ENCODE measurements around the gene R3HCC1L. TPM values are rescaled to one million over a fixed set of nuclear protein-coding genes. Genes with fewer than 3 reads are reported as not detected.

R3HCC1L gene
- total RNA-seq, 1 experiment from 2014 or later, result 15.9 TPM

DNA sequence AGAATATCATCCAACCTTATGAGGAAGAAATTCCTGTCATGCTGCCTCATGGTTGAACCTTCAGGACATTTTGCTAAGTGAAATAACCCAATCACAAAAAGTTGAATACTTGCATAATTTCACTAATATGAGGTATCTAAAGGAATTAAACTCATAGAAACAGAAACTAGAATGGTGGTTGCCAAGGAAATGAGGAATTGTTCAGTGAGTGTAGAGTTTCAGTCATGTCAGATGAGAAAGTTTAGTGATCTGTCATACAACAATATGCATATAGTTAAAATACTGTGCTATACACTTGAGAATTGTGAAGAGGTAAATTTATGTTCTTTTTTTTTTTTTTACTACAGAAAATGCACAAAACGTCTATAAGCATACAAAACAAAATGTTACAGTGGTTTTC is 60.7 kb downstream of the R3HCC1L start:
- no peak for TF ChIP-seq SIN3A (IDR thresholded peaks at IDR 0.05; ENCODE audit: borderline replicate concordance, insufficient read depth, low read depth, low read length)
- TF ChIP-seq, protein P1, sequence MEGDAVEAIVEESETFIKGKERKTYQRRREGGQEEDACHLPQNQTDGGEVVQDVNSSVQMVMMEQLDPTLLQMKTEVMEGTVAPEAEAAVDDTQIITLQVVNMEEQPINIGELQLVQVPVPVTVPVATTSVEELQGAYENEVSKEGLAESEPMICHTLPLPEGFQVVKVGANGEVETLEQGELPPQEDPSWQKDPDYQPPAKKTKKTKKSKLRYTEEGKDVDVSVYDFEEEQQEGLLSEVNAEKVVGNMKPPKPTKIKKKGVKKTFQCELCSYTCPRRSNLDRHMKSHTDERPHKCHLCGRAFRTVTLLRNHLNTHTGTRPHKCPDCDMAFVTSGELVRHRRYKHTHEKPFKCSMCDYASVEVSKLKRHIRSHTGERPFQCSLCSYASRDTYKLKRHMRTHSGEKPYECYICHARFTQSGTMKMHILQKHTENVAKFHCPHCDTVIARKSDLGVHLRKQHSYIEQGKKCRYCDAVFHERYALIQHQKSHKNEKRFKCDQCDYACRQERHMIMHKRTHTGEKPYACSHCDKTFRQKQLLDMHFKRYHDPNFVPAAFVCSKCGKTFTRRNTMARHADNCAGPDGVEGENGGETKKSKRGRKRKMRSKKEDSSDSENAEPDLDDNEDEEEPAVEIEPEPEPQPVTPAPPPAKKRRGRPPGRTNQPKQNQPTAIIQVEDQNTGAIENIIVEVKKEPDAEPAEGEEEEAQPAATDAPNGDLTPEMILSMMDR (IDR thresholded peaks at IDR 0.05), result no peak
- TF ChIP-seq TCF7L2 (IDR thresholded peaks at IDR 0.05; ENCODE audit: low read depth, low read length), result no peak
- TF ChIP-seq, protein P2, sequence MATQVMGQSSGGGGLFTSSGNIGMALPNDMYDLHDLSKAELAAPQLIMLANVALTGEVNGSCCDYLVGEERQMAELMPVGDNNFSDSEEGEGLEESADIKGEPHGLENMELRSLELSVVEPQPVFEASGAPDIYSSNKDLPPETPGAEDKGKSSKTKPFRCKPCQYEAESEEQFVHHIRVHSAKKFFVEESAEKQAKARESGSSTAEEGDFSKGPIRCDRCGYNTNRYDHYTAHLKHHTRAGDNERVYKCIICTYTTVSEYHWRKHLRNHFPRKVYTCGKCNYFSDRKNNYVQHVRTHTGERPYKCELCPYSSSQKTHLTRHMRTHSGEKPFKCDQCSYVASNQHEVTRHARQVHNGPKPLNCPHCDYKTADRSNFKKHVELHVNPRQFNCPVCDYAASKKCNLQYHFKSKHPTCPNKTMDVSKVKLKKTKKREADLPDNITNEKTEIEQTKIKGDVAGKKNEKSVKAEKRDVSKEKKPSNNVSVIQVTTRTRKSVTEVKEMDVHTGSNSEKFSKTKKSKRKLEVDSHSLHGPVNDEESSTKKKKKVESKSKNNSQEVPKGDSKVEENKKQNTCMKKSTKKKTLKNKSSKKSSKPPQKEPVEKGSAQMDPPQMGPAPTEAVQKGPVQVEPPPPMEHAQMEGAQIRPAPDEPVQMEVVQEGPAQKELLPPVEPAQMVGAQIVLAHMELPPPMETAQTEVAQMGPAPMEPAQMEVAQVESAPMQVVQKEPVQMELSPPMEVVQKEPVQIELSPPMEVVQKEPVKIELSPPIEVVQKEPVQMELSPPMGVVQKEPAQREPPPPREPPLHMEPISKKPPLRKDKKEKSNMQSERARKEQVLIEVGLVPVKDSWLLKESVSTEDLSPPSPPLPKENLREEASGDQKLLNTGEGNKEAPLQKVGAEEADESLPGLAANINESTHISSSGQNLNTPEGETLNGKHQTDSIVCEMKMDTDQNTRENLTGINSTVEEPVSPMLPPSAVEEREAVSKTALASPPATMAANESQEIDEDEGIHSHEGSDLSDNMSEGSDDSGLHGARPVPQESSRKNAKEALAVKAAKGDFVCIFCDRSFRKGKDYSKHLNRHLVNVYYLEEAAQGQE (IDR thresholded peaks at IDR 0.05; ENCODE audit: insufficient read depth in 1 of 2, low read depth in 2 of 2, low read length in 1 of 2), result no peak
- no peak for TF ChIP-seq POLR2AphosphoS5 (IDR thresholded peaks at IDR 0.05; ENCODE audit: low read depth, low read length)
- H3K27ac ChIP-seq (ENCODE audit: low read length), result no peak overlapping the region
- ATAC-seq (no peak), DNase-seq (ENCODE audit: low read depth, low spot score) (no peak)
- no peaks in the 10 kb centered on the region for H3K27me3 ChIP-seq (ENCODE audit: control insufficient read depth, insufficient read depth, low read length)
- peaks cover 6% of the 10 kb centered on the region; the same call in 1 of the 2 replicates for H3K9me3 ChIP-seq (ENCODE audit: control insufficient read depth, insufficient read depth, low read depth, low read length)
- no TSS peak for BruUV-seq (replicated peaks)
- ChIA-PET CTCF (no interaction called here), POLR2A (no interaction called here)
- H3K36me3 ChIP-seq (ENCODE audit: control insufficient read depth, insufficient read depth, low read length), result no peaks in the 10 kb centered on the region
- intact Hi-C loops (cut with micrococcal nuclease; ENCODE audit: unreplicated experiment) (no loop called here), in situ Hi-C loops (cut with HindIII; ENCODE audit: low pct_unique_long_range_greater_than_20kb, low sequenced_read_pairs) (no loop called here)
- H3K4me1 ChIP-seq (ENCODE audit: control insufficient read depth, insufficient read depth, low read length), result no peaks in the 10 kb centered on the region
- no peak overlapping the region for H3K4me3 ChIP-seq (ENCODE audit: low read depth in 2 of 2, low read length in 2 of 2)

DNA sequence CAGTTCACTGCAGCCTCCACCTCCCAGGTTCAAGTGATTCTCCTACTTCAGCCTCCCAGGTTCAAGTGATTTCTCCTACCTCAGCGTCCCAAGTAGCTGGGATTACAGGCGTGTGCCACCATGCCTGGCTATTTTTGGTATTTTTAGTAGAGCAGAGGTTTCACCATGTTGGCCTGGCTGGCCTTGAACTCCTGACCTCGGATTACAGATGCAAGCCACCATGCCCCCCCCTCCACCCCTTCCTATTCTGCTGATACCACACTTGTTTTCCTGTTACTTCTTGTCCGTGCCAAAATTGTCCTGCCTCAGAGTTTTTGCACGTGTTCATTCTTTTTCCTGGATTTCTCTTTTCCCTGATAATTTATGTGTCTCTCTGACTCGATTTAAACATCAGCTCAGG is 62.5 kb downstream of the R3HCC1L start:
- Histone ChIP-seq H3K4me3 (ENCODE audit: low read depth in 2 of 2, low read length in 2 of 2) (no peak overlapping the region), H3K9me3 (ENCODE audit: control insufficient read depth, insufficient read depth, low read depth, low read length) (peaks cover 6% of the 10 kb centered on the region; the same call in 1 of the 2 replicates), H3K36me3 (ENCODE audit: control insufficient read depth, insufficient read depth, low read length) (no peaks in the 10 kb centered on the region), H3K4me1 (ENCODE audit: control insufficient read depth, insufficient read depth, low read length) (no peaks in the 10 kb centered on the region), H3K27me3 (ENCODE audit: control insufficient read depth, insufficient read depth, low read length) (no peaks in the 10 kb centered on the region), H3K27ac (ENCODE audit: low read length) (no peak overlapping the region)
- ATAC-seq, result no peak
- TF ChIP-seq TCF7L2 (IDR thresholded peaks at IDR 0.05; ENCODE audit: low read depth, low read length), result no peak
- TF ChIP-seq, protein P2 (IDR thresholded peaks at IDR 0.05; ENCODE audit: insufficient read depth in 1 of 2, low read depth in 2 of 2, low read length in 1 of 2), result no peak
- BruUV-seq (replicated peaks), result no TSS peak
- in situ Hi-C loops (cut with HindIII; ENCODE audit: low pct_unique_long_range_greater_than_20kb, low sequenced_read_pairs) (no loop called here), intact Hi-C loops (cut with micrococcal nuclease; ENCODE audit: unreplicated experiment) (no loop called here)
- POLR2A ChIA-PET, result no interaction called here
- no peak for DNase-seq (ENCODE audit: low read depth, low spot score)
- CTCF ChIA-PET, result no interaction called here

Data from Panc1 (cell line).